NCI-H82 treated with DMSO at 0.1 percent for 48 hours (cell line): ENCODE data around the gene ALOX12B.
"Not testable (repeated sequence)": the region's sequence is repeated elsewhere in the genome, so short reads cannot be mapped to it uniquely, and the experiment has no call there.

Experiments
- DNase-seq: peaks from one replicate; lab custom pipeline; 2025; ENCODE audit not compliant: unreplicated experiment; lab: John Stamatoyannopoulos, UW

The ALOX12B gene

GRCh38 chr17:8084250-8084649 is 3.3 kb downstream of the ALOX12B start:
- no peak for DNase-seq

- DNase-seq, result no peak
These were observed 5.2 kb downstream of the ALOX12B start for GRCh38 chr17:8082292-8082691.

- DNase-seq, result no peak
These were observed 5.6 kb downstream of the ALOX12B start for GRCh38 chr17:8081876-8082275.

GRCh38 chr17:8080799-8081219 is 6.7 kb downstream of the ALOX12B start:
- no peak for DNase-seq

DNA sequence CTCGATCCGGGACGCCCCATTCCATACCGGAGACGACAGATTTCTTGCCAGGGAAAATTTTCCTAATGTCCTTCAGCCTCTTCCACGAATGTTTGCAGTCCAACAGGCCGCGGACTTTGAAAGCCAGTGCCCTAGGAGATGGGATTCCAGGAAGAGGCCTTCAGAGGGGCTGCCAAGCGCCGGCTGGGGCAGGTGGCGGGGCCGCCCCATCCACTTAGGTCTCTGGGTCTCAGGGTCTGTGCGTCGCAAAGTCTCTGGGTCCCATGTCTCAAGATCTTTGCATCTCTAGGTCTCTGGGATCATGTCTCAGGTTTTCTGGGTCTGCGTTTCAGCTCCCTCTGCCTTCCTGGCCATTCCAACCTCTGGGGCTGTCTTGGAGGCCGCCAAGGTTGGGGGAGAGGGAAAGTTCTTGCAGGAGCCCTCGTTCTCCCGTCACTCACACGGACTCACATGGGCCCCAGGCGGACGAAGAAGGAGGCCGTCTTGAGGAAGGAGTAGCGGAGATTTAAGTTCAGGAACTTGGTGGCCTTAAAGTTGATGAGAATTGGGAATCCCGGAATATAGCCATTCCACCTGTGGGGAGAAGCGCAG is 7.2 kb downstream of the ALOX12B start:
- no peak for DNase-seq

DNA sequence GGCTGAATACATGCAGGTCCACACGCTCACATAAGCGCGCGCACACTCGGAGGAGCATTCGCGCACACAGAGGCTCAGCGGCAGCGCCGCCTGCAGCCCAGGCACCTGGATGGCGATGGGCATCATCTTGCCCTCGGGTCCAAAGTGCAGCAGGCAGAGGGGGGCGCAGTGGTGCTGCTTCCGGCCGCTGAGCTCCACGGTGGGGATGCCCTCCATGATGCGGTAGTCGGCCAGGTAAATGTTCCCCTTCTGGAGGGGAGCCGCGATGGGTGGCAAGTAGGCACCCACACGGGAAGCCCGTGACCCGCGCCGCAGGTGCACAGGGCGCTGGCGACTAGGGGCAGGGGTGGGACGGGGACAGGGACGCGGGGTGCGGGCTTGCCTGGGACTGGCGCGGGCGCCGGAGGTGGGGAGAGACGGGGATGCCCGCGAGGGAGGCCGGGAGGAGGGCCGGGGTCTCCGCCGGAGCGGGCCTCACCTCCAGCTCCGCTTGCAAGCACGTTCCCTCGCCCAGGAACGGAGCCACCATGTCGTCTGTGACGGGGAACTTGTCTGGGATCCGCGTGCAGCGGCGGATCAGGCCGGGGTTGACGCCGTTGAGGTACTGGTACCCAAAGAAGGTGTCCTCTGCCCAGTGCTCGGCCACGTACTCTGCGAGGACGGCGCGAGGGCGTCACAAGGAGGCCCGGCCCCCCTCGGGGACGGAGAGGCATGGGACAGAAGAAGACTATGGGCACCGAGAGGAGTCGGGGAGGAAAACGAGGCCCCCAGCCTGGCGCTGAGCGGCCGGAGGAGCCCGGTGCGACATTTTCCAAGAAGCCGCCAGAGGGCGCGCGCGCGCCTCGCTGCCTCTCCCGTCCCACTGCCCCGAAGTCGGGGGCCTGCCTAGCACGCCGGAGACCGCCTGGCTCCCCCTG is 8.0 kb downstream of the ALOX12B start:
- DNase-seq, result peak; percentile 74

DNA sequence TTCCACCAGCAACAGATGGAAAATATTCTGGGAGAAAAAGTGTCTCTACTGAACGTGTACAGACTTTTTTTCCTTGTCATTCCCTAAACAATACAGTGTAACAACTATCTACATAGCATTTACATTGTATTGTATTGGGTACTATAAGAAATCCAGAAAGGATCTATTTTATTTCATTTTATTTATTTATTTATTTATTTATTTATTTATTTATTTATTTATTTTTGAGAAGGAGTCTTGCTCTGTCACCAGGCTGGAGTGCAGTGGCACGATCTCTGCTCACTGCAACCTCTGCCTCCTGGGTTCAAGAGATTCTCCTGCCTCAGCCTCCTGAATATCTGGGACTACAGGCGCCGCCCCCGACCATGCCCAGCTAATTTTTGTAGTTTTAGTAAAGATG is 9.6 kb downstream of the ALOX12B start:
- DNase-seq, result not testable (repeated sequence)

- no peak for DNase-seq
These were observed 10.8 kb downstream of the ALOX12B start for GRCh38 chr17:8076502-8077266.

- no peak for DNase-seq
These were observed 11.8 kb downstream of the ALOX12B start for GRCh38 chr17:8075574-8076342.

- no peak for DNase-seq
These were observed 12.4 kb downstream of the ALOX12B start for GRCh38 chr17:8075081-8075480.

DNA sequence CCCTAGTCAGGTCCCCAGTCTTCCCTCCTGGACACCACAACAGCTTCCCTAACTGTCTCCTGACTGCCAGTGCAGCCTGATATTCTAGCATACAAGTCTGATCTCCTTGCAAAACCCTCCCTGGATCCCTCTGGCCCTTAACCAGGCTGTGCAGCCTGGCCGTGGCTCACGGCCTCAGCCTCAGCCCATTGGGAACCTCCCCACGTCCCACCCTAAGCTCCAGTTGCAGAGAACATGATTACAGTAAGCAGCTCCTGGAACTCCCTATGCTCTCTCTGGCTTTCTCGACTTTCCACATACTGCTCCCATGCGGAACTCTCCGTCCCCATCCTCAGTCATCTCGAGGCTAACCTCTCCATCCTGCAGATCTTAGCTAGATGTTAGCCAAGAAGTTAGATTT is 13.0 kb downstream of the ALOX12B start:
- DNase-seq, result no peak

DNA sequence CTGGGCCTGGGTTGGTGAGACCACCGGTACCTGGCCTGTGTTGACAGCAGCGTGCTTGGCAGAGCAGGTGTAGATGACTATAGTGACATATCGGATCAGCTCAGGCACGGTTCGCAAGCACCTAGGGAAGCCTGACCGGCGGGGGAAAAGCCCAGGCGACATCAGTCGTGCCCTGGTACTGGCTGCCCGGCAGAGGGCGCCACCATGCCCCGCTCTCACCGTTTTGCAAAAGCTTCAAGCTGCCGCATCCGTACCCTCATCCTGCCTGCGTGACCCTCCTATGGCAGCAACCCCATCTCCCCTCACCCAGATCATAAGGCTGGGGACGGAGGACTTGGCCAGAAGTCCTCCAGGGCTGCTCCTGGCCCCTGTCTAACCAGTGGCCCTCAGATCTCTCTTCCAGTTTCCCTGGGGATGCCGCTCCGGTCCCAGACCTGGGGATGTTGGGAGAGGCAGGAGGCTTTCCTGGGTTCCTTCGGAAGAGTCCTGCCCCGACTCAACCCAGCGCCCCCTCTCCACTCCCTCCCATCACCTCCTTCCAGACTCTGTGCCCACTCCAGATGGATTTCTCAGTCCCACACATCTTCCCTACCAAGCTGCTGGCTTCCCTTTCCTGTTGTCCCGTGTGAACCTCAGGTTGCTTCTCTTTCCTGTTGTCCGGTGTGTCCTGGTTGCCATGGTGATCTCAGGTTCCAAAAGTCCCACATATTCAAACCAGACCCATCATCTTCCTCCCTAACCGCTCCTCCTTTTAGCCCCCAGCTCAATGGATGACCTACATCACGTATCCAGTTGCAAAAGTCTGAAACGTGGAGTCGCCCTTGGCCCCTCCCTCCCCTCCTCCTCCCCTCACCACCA is 13.7 kb downstream of the ALOX12B start:
- DNase-seq, result peak; percentile 67

- DNase-seq, result no peak
These were observed 14.6 kb downstream of the ALOX12B start for GRCh38 chr17:8072729-8073461.

DNA sequence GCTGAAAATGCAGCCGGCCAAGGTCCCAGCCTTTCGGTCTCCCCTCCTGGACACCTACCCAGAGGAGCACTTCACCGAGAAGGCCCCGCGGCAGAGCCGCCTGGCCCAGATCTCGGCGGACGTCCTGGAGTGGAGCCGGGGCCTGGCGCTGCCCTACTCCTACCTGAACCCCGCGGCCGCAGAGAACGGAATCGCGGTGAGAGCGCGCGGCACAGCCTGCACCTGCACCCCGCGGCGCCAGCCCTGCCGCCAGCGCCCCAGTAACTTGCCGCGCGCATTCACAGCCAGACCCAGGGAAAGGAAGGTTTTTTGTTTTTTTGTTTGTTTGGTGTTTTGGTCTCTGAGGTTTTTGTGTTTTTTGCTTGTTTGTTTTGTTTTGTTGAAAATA is 15.2 kb downstream of the ALOX12B start:
- DNase-seq, result no peak

- no peak for DNase-seq
These were observed 16.0 kb downstream of the ALOX12B start for GRCh38 chr17:8071496-8071895.

GRCh38 chr17:8069587-8069860 is 18.0 kb downstream of the ALOX12B start:
- DNase-seq, result no peak

DNA sequence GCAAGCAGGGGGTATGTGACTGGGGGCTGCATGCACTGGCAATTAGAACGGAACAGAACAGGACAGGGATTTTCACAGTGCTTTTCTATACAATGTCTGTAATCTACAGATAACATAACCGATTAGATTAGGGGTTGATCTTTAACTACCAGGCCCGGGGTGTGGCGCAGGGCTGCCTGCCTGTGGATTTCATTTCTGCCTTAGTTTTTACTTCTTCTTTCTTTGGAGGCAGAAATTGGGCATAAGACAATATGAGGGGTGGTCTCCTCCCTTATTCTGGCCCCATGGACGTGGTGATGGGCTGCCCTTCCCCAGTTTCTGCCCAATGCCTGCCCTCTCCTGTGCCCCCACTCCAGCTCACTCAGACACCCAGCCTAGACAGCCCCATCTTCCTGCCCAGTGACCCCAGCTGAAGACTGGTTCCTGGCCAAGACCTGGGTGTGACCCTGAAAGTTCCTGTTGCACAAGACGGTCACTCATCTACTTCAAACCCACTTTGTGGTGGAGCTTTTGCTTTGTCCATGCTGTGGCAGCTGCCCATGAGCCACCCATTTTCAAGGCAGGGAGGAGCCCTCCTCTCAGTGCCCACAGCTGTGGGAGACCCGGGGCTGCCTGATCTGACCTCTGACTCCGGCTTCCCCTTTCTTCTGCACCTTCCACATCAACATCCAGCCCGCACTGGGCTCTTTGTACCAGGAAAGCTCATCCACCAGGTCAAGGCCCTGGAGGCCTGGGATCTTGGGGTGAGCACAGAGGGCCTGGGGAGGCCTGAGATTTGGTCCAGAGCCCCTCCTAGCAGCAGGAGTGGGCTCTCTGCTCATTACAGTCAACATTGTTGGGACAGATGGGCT is 18.6 kb downstream of the ALOX12B start:
- DNase-seq, result no peak

DNA sequence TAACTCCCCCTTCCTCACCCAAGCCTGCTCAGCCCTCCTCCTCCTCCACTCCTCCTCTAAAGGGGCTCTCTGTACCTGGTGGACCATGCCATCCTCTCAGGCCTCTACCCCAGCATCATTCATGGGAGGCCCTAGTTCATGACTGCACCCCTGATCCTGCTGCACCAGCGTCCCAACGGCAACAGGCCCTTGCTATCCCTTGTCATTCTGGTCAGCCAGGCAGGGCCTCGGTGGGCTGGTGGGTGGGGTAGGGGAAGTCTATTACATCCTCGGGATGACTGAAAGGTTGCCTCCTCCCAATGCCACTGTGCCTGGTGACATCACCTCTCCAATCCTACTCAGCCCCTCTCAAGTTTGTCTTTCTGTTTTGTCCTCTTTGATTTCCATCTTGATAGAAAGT is 19.7 kb downstream of the ALOX12B start:
- DNase-seq, result no peak
